ENCODE data around the gene CCDC40. TPM values are rescaled to one million over a fixed set of nuclear protein-coding genes. Genes with fewer than 3 reads are reported as not detected.
A peak's percentile ranks its signal among the peaks of the same experiment; 100 is the strongest.

The CCDC40 gene
- total and polyA plus RNA-seq, 2 of the 13 experiments (the other 11 are each of a cell fraction or from before 2014, with no cell fraction given): 4.1 to 5.5 TPM

GRCh38 chr17:80147035-80147822, 110.8 kb downstream of the CCDC40 start, which contains the start of gene EIF4A3 (continued):
- TF ChIP-seq TMF1 (CRISPR knock-in tag; IDR thresholded peaks at IDR 0.05; ENCODE audit: low read depth) (peak; percentile 58; the same call in 1 of the 2 replicates), TBX2 (CRISPR knock-in tag; IDR thresholded peaks at IDR 0.05; ENCODE audit: borderline replicate concordance) (peak; percentile 94), POLR2G (IDR thresholded peaks at IDR 0.05; ENCODE audit: low read depth, low read length) (peak; percentile 95), ZNF772 (CRISPR knock-in tag; IDR thresholded peaks at IDR 0.05) (peak; percentile 66; the same call in 1 of the 2 replicates), ZNF557 (CRISPR knock-in tag; IDR thresholded peaks at IDR 0.05) (no peak; the same call in 1 of the 2 replicates), RERE (CRISPR knock-in tag; IDR thresholded peaks at IDR 0.05; ENCODE audit: low read depth) (peak; percentile 39; the same call in 1 of the 2 replicates), RNF219 (CRISPR knock-in tag; IDR thresholded peaks at IDR 0.05) (no peak; the same call in 1 of the 2 replicates), FIP1L1 (IDR thresholded peaks at IDR 0.05; ENCODE audit: borderline replicate concordance, insufficient read depth, low read depth, low read length) (no peak), KAT8 (CRISPR knock-in tag; IDR thresholded peaks at IDR 0.05) (peak; percentile 91), SATB2 (CRISPR knock-in tag; IDR thresholded peaks at IDR 0.05) (no peak), RARA (CRISPR knock-in tag; IDR thresholded peaks at IDR 0.05) (peak; percentile 26), ZSCAN25 (CRISPR knock-in tag; IDR thresholded peaks at IDR 0.05) (peak; percentile 86), ELK4 (CRISPR knock-in tag; IDR thresholded peaks at IDR 0.05; ENCODE audit: borderline replicate concordance) (no peak), ARNT2 (CRISPR knock-in tag; IDR thresholded peaks at IDR 0.05; ENCODE audit: low read depth) (peak; percentile 96), ZNF687 (CRISPR knock-in tag; IDR thresholded peaks at IDR 0.05) (peak; percentile 97)
